RWPE2 (cell line): ENCODE results near the gene COX7A2.
A peak's percentile ranks its signal among the peaks of the same experiment; 100 is the strongest.

Source experiments
- ATAC-seq: fragments of 200-7000 bp; cut with Tn5 transposase; 3 replicates; pipeline ENCODE4 v1.9.1; 2021; ENCODE audit warnings: low read depth
- DNase-seq: peaks from one replicate; pipeline ENCODE4 v3.0.0-alpha.2; 2020; ENCODE audit warnings: low spot score
- H3K27ac ChIP-seq: fragments of 450-650 bp; 2 replicates; pipeline ENCODE4 v1.5.1; 2017; ENCODE audit warnings: mild to moderate bottlenecking; ENCODE audit not compliant: poor library complexity, severe bottlenecking
- H3K27me3 ChIP-seq: fragments of 250-450 bp; sonication (Bioruptor Pico); 2 replicates; pipeline ENCODE4 v1.5.1; 2021; ENCODE audit warnings: mild to moderate bottlenecking, moderate library complexity; ENCODE audit not compliant: insufficient read depth, poor library complexity, severe bottlenecking
- H3K36me3 ChIP-seq: fragments of 250-450 bp; sonication (Bioruptor Pico); 2 replicates; pipeline ENCODE4 v1.5.1; 2020; ENCODE audit warnings: low read depth, mild to moderate bottlenecking, moderate library complexity
- H3K4me1 ChIP-seq: fragments of 250-450 bp; sonication (Bioruptor Pico); 2 replicates; pipeline ENCODE4 v1.5.1; 2021; ENCODE audit warnings: mild to moderate bottlenecking, moderate library complexity; ENCODE audit not compliant: insufficient read depth, poor library complexity, severe bottlenecking
- H3K4me3 ChIP-seq: fragments of 250-450 bp; sonication (Bioruptor Pico); 2 replicates; pipeline ENCODE4 v1.5.1; 2021; ENCODE audit warnings: mild to moderate bottlenecking, moderate library complexity; ENCODE audit not compliant: severe bottlenecking
- H3K9me3 ChIP-seq: fragments of 250-450 bp; sonication (Bioruptor Pico); 2 replicates; pipeline ENCODE4 v1.5.1; 2021; ENCODE audit warnings: mild to moderate bottlenecking, moderate library complexity; ENCODE audit not compliant: severe bottlenecking
- CTCF ChIP-seq: fragments of 450-650 bp; IDR thresholded peaks from one replicate; pipeline ENCODE4 v1.5.1; 2017; ENCODE audit warnings: mild to moderate bottlenecking, moderate library complexity; ENCODE audit not compliant: poor library complexity, severe bottlenecking

The COX7A2 gene

DNA sequence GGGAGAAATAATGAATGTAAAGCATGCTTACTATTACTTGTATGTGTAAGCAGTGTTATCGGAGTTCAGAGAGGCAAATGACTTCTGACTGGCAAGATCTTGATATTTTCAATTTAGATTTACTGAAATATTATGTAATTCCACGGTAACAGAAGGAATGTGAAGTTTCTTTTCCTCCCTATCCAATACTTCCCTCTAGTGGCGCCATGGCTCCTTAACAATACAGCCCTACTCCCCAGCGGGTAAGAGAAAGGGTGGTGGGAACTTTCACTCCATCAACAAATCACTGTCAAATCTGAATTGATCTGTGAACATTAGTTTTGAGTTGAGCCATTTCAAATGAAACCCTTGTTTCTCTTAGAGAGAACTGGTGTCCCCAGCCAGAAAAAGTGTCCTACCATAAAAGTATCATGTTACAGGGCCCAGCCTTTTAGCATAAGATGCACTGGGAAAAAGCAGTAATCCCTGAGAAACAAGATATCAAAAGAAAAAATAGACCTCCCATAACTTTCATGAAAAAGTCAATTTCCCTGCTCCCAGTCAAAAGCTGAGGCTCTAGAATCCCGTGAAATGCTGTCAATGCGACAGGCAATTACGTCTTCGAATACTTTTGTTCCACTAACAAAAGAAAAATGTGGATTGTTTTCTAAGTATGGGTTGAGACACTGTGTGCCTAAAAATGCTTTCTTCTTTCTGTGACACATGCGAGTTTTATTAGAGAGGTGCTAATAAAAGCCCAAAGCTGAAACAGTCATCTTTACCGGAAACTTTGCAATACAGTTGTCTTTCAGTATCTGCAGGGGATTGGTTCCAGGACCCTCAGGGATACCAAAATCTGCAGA, 12.9 kb downstream of the COX7A2 start:
- no peak overlapping the region for H3K27ac ChIP-seq
- peak; percentile 83 for ATAC-seq

GRCh38 chr6:75224303-75224926, 19.2 kb downstream of the COX7A2 start:
- H3K27ac ChIP-seq = no peak overlapping the region
- H3K36me3 ChIP-seq = no peaks in the 10 kb centered on the region
- no peaks in the 10 kb centered on the region for H3K9me3 ChIP-seq
- DNase-seq = no peak
- no peaks in the 10 kb centered on the region for H3K27me3 ChIP-seq
- no peak for TF ChIP-seq CTCF
- H3K4me1 ChIP-seq = no peaks in the 10 kb centered on the region
- no peak for ATAC-seq
- H3K4me3 ChIP-seq = no peak overlapping the region

More for the DNA sequence above, 12.9 kb downstream of the COX7A2 start:
- Histone ChIP-seq H3K4me1 (no peaks in the 10 kb centered on the region), H3K9me3 (no peaks in the 10 kb centered on the region), H3K27me3 (no peaks in the 10 kb centered on the region), H3K4me3 (no peak overlapping the region), H3K36me3 (no peaks in the 10 kb centered on the region)
- TF ChIP-seq CTCF = peak; percentile 87
- no peak for DNase-seq

DNA sequence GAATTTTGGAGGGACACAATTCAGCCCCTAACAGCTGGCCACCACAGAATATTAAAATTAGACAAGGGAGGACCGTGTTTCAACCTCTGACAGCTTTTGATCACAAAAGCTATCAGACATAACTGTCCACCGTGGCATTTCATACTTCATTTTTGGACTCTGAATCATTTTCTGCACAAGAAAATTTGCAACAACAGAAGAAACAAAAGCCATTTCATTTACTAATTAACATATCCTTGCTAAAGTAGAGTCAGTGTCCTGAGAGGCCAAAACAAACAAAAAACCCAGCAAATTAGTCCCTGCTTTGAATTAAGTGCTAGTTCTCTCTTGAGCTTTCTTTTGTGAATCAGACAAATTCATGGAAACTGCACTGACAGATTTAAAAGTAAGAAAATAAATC, 20.2 kb downstream of the COX7A2 start:
- H3K4me3 ChIP-seq = no peak overlapping the region
- no peaks in the 10 kb centered on the region for H3K9me3 ChIP-seq
- no peaks in the 10 kb centered on the region for H3K4me1 ChIP-seq
- TF ChIP-seq CTCF = no peak
- ATAC-seq (no peak), DNase-seq (no peak)
- no peaks in the 10 kb centered on the region for H3K27me3 ChIP-seq
- no peaks in the 10 kb centered on the region for H3K36me3 ChIP-seq
- no peak overlapping the region for H3K27ac ChIP-seq

DNA sequence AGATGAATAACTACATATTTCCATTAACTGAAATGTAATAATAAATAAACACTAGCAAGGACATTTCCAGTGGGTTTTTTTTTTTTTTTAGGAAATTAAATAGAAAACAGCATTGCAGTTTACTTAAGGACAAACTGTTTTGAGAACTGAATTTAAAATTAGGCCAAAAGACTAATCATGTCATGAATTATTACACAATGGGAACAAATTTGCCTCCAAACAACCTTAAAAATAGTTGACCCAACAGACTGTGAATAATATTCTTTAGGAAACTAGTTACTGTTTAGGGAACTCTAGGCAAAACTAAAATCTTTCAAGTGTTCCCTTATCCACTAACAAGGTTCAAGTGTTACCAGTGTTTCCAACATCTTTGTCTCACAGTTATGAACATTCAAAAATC, 21.3 kb downstream of the COX7A2 start:
- no peak for ATAC-seq
- Histone ChIP-seq H3K27ac (no peak overlapping the region), H3K27me3 (no peaks in the 10 kb centered on the region), H3K36me3 (no peaks in the 10 kb centered on the region), H3K4me3 (no peak overlapping the region), H3K9me3 (no peaks in the 10 kb centered on the region), H3K4me1 (no peaks in the 10 kb centered on the region)
- no peak for TF ChIP-seq CTCF
- no peak for DNase-seq

- Histone ChIP-seq H3K27me3 (no peaks in the 10 kb centered on the region), H3K27ac (no peak overlapping the region), H3K4me3 (no peak overlapping the region), H3K9me3 (no peaks in the 10 kb centered on the region), H3K36me3 (no peaks in the 10 kb centered on the region), H3K4me1 (no peaks in the 10 kb centered on the region)
- no peak for DNase-seq
- ATAC-seq = no peak
- TF ChIP-seq CTCF = no peak
Observed at GRCh38 chr6:75221116-75221515, 22.5 kb downstream of the COX7A2 start.
